ENCODE data around the gene DOCK1.

Gene DOCK1

DNA sequence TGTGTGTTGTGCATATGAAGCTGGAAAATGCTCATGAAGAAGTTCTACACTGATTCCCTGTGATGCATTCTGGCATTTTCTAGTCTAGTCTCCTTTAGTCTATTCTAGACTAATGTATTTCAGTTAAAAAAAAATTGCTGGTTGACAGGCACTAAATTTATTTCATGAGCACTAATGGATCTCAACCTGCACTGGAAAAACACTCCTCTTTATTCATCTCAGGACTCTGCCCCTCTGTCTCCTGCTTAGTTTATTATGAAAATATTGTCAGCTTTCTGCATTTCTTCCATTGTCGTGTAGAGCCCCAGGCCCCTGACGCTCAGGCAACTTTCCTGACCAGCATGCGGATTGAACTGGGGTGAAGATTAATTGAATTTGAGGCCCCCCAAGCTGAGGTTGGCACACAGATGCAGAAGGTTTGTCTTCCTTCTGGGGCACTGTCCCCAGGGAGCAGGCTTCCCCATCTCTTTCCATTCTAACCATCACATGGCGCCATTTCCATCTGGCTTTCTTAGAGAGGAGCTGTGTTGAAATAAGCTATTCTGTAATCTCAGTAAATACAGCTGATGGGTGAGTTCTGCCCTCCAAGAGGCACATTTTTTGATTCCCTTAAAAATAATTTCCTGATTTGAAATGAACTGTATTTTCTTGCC, 162.4 kb downstream of the DOCK1 start:
- no peak overlapping the region for H3K27ac ChIP-seq (ENCODE audit: low read length)
- no peaks in the 10 kb centered on the region for H3K27me3 ChIP-seq (replicated peaks; ENCODE audit: insufficient read depth, low read length)
- TF ChIP-seq EZH2phosphoT487 (IDR thresholded peaks at IDR 0.05; ENCODE audit: low read length) (no peak), EZH2 (optimal IDR thresholded peaks at IDR 0.05; ENCODE audit: low read depth, low read length) (no peak)
- TF ChIP-seq, protein P1, sequence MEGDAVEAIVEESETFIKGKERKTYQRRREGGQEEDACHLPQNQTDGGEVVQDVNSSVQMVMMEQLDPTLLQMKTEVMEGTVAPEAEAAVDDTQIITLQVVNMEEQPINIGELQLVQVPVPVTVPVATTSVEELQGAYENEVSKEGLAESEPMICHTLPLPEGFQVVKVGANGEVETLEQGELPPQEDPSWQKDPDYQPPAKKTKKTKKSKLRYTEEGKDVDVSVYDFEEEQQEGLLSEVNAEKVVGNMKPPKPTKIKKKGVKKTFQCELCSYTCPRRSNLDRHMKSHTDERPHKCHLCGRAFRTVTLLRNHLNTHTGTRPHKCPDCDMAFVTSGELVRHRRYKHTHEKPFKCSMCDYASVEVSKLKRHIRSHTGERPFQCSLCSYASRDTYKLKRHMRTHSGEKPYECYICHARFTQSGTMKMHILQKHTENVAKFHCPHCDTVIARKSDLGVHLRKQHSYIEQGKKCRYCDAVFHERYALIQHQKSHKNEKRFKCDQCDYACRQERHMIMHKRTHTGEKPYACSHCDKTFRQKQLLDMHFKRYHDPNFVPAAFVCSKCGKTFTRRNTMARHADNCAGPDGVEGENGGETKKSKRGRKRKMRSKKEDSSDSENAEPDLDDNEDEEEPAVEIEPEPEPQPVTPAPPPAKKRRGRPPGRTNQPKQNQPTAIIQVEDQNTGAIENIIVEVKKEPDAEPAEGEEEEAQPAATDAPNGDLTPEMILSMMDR (IDR thresholded peaks at IDR 0.05; ENCODE audit: low read length), result no peak
- no peak overlapping the region for H3K4me3 ChIP-seq (ENCODE audit: low read length)
- DNase-seq, result no peak
- H2AFZ ChIP-seq (ENCODE audit: low read length), result no peak overlapping the region
- H3K4me2 ChIP-seq (ENCODE audit: low read depth, low read length), result no peak overlapping the region
- no peaks in the 10 kb centered on the region for H3K9me3 ChIP-seq (replicated peaks; ENCODE audit: insufficient read depth, low read length)
- H3K79me2 ChIP-seq (ENCODE audit: low read length), result no peaks in the 10 kb centered on the region
- H3K4me1 ChIP-seq (ENCODE audit: low read length), result no peaks in the 10 kb centered on the region
- H3F3A ChIP-seq (ENCODE audit: insufficient read depth, low read length), result no peaks in the 10 kb centered on the region
- no peaks in the 10 kb centered on the region for H4K20me1 ChIP-seq (ENCODE audit: insufficient read depth, low read length)
- H3K36me3 ChIP-seq (replicated peaks; ENCODE audit: insufficient read depth, low read length), result no peaks in the 10 kb centered on the region
- H3K9me2 ChIP-seq (replicated peaks; ENCODE audit: insufficient read depth, low read length), result no peaks in the 10 kb centered on the region
- no peak overlapping the region for H3K9ac ChIP-seq (ENCODE audit: low read length)

DNA sequence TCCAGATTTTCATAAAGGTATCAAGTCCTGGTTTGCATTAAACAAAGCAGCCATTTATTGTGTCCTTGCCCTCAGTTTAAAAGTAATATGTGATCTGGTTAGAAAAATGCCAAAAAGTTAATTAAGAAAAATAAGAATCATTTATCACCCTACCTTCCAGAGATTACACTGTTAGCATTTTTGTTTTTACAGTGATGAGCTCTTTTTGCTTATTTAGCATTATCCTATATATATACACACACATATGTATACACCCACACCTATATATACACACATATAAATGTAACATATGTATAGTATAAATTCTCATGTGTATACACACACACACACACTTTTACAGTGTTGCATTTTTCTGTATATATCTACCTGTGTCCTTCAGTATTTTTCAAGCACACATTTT, 163.3 kb downstream of the DOCK1 start:
- no peaks in the 10 kb centered on the region for H3K27me3 ChIP-seq (replicated peaks; ENCODE audit: insufficient read depth, low read length)
- DNase-seq, result no peak
- H4K20me1 ChIP-seq (ENCODE audit: insufficient read depth, low read length), result no peaks in the 10 kb centered on the region
- H3K79me2 ChIP-seq (ENCODE audit: low read length), result no peaks in the 10 kb centered on the region
- no peaks in the 10 kb centered on the region for H3K36me3 ChIP-seq (replicated peaks; ENCODE audit: insufficient read depth, low read length)
- H3F3A ChIP-seq (ENCODE audit: insufficient read depth, low read length), result no peaks in the 10 kb centered on the region
- no peak for TF ChIP-seq EZH2phosphoT487 (IDR thresholded peaks at IDR 0.05; ENCODE audit: low read length)
- TF ChIP-seq EZH2 (optimal IDR thresholded peaks at IDR 0.05; ENCODE audit: low read depth, low read length), result no peak
- TF ChIP-seq, protein P1 (IDR thresholded peaks at IDR 0.05; ENCODE audit: low read length), result no peak
- H2AFZ ChIP-seq (ENCODE audit: low read length), result no peak overlapping the region
- H3K4me1 ChIP-seq (ENCODE audit: low read length), result no peaks in the 10 kb centered on the region
- H3K4me3 ChIP-seq (ENCODE audit: low read length), result no peak overlapping the region
- H3K27ac ChIP-seq (ENCODE audit: low read length), result no peak overlapping the region
- no peaks in the 10 kb centered on the region for H3K9me2 ChIP-seq (replicated peaks; ENCODE audit: insufficient read depth, low read length)
- no peaks in the 10 kb centered on the region for H3K9me3 ChIP-seq (replicated peaks; ENCODE audit: insufficient read depth, low read length)
- no peak overlapping the region for H3K9ac ChIP-seq (ENCODE audit: low read length)
- H3K4me2 ChIP-seq (ENCODE audit: low read depth, low read length), result no peak overlapping the region

DNA sequence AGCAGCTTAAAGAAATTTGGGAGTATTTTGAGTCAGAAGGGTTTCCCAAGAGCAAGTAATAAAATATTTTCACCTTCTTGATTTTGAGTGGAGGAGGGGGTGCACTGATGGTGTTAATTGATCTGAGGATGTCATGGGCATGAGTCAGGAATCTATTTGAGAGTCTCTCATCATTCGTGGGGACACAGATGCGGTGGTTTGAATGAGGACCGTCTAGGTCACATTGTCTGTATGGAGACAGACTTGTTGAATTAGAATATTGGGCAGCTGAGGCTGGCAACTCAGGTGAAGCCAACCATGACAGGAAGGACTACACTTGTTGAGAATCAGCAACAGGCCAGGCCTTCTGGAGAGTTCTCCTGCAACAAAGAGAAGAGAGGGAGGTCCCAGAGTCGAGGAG, 164.2 kb downstream of the DOCK1 start:
- H3K9me3 ChIP-seq (replicated peaks; ENCODE audit: insufficient read depth, low read length), result no peaks in the 10 kb centered on the region
- H4K20me1 ChIP-seq (ENCODE audit: insufficient read depth, low read length), result no peaks in the 10 kb centered on the region
- no peak overlapping the region for H3K4me2 ChIP-seq (ENCODE audit: low read depth, low read length)
- no peak for DNase-seq
- no peaks in the 10 kb centered on the region for H3K79me2 ChIP-seq (ENCODE audit: low read length)
- H3K4me3 ChIP-seq (ENCODE audit: low read length), result no peak overlapping the region
- H3K36me3 ChIP-seq (replicated peaks; ENCODE audit: insufficient read depth, low read length), result no peaks in the 10 kb centered on the region
- H3F3A ChIP-seq (ENCODE audit: insufficient read depth, low read length), result no peaks in the 10 kb centered on the region
- H3K27ac ChIP-seq (ENCODE audit: low read length), result no peak overlapping the region
- no peaks in the 10 kb centered on the region for H3K27me3 ChIP-seq (replicated peaks; ENCODE audit: insufficient read depth, low read length)
- no peak overlapping the region for H3K9ac ChIP-seq (ENCODE audit: low read length)
- no peaks in the 10 kb centered on the region for H3K4me1 ChIP-seq (ENCODE audit: low read length)
- no peaks in the 10 kb centered on the region for H3K9me2 ChIP-seq (replicated peaks; ENCODE audit: insufficient read depth, low read length)
- H2AFZ ChIP-seq (ENCODE audit: low read length), result no peak overlapping the region
- no peak for TF ChIP-seq EZH2phosphoT487 (IDR thresholded peaks at IDR 0.05; ENCODE audit: low read length)
- TF ChIP-seq, protein P1 (IDR thresholded peaks at IDR 0.05; ENCODE audit: low read length), result no peak
- TF ChIP-seq EZH2 (optimal IDR thresholded peaks at IDR 0.05; ENCODE audit: low read depth, low read length), result no peak

Measured in MM.1S (cell line).